ENCODE results near the gene STPG3. TPM values are rescaled to one million over a fixed set of nuclear protein-coding genes. Genes with fewer than 3 reads are reported as not detected.
"Not testable (repeated sequence)": the region's sequence is repeated elsewhere in the genome, so short reads cannot be mapped to it uniquely, and the experiment has no call there.

Gene STPG3
- total RNA-seq, 4 donors from 2014 or later: not detected

GRCh38 chr9:137262173-137262908 lies 11.3 kb downstream of the STPG3 start:
- H3K27ac ChIP-seq; H3K36me3 ChIP-seq; H3K4me3 ChIP-seq; H3K27me3 ChIP-seq; H3K9me3 ChIP-seq; intact Hi-C loops (cut with DNase I; ENCODE audit: low total_unique reads); DNase-seq; H3K4me1 ChIP-seq: not testable (repeated sequence)
- peak in 2 of 4 experiments; percentile 36 to 47 for TF ChIP-seq CTCF (IDR thresholded peaks at IDR 0.05)

GRCh38 chr9:137262909-137263285 lies 11.8 kb downstream of the STPG3 start:
- TF ChIP-seq POLR2A (IDR thresholded peaks at IDR 0.05) (no peak), CTCF (IDR thresholded peaks at IDR 0.05) (no peak)
- no peak overlapping the region for H3K4me3 ChIP-seq
- no peaks in the 10 kb centered on the region for H3K9me3 ChIP-seq
- no peak overlapping the region for H3K27ac ChIP-seq
- H3K4me1 ChIP-seq: no peaks in the 10 kb centered on the region
- intact Hi-C loops (cut with DNase I; ENCODE audit: low total_unique reads): no loop called here
- H3K27me3 ChIP-seq: no peaks in the 10 kb centered on the region
- H3K36me3 ChIP-seq: no peaks in the 10 kb centered on the region
- no peak for DNase-seq

GRCh38 chr9:137263506-137263905 lies 12.4 kb downstream of the STPG3 start:
- no peaks in the 10 kb centered on the region for H3K36me3 ChIP-seq
- no peak overlapping the region for H3K4me3 ChIP-seq
- intact Hi-C loops (cut with DNase I; ENCODE audit: low total_unique reads): no loop called here
- H3K4me1 ChIP-seq: no peaks in the 10 kb centered on the region
- H3K27me3 ChIP-seq: no peaks in the 10 kb centered on the region
- H3K27ac ChIP-seq: no peak overlapping the region
- H3K9me3 ChIP-seq: no peaks in the 10 kb centered on the region
- no peak for TF ChIP-seq POLR2A (IDR thresholded peaks at IDR 0.05)
- TF ChIP-seq CTCF (IDR thresholded peaks at IDR 0.05): no peak
- no peak for DNase-seq

- H3K27me3 ChIP-seq: no peaks in the 10 kb centered on the region
- DNase-seq: no peak
- H3K36me3 ChIP-seq: no peaks in the 10 kb centered on the region
- intact Hi-C loops (cut with DNase I; ENCODE audit: low total_unique reads): no loop called here
- no peaks in the 10 kb centered on the region for H3K9me3 ChIP-seq
- H3K27ac ChIP-seq: no peak overlapping the region
- no peaks in the 10 kb centered on the region for H3K4me1 ChIP-seq
- H3K4me3 ChIP-seq: no peak overlapping the region
- TF ChIP-seq POLR2A (IDR thresholded peaks at IDR 0.05): no peak
- TF ChIP-seq CTCF (IDR thresholded peaks at IDR 0.05): no peak
Measured at GRCh38 chr9:137264067-137264466, 13.0 kb downstream of the STPG3 start.

- H3K36me3 ChIP-seq: no peaks in the 10 kb centered on the region
- no peak overlapping the region for H3K4me3 ChIP-seq
- H3K9me3 ChIP-seq: no peaks in the 10 kb centered on the region
- no peaks in the 10 kb centered on the region for H3K27me3 ChIP-seq
- no peaks in the 10 kb centered on the region for H3K4me1 ChIP-seq
- no peak for DNase-seq
- H3K27ac ChIP-seq: no peak overlapping the region
- TF ChIP-seq POLR2A (IDR thresholded peaks at IDR 0.05) (no peak), CTCF (IDR thresholded peaks at IDR 0.05) (no peak)
- intact Hi-C loops (cut with DNase I; ENCODE audit: low total_unique reads): no loop called here
Measured at GRCh38 chr9:137265496-137266161, 14.5 kb downstream of the STPG3 start.
